K562 (cell line): Measurements from ENCODE around the gene WDCP. TPM values are rescaled to one million over a fixed set of nuclear protein-coding genes. Genes with fewer than 3 reads are reported as not detected.

Experiments
- ATAC-seq: fragments of 200-7000 bp; cut with Tn5 transposase; 3 replicates; pipeline ENCODE4 v1.9.1; 2020; ENCODE audit warnings: moderate library complexity
- BruUV-seq: library from RNA; stranded (reverse); fragments of 400-500 nt; replicated peaks from 2 replicates; lab custom pipeline; 2021; lab: Mats Ljungman, UMichigan
- CTCF ChIA-PET: fragments of 300-600 bp; formaldehyde crosslinking; extraction: SDS; loops from one replicate; lab custom pipeline; 2021; ENCODE audit warnings: low intra/inter-chr PET ratio; lab: Yijun Ruan, JAX
- POLR2A ChIA-PET: fragments of 300-600, 350-650 bp; sonication (Branson Sonifier 250); formaldehyde crosslinking; extraction: SDS; loops from one replicate; lab custom pipeline; 2021; ENCODE audit warnings: antibody characterized with exemption, inconsistent platforms; lab: Yijun Ruan, JAX
- DNase-seq, 4 experiments: peaks; one replicate each; pipeline versions ENCODE4 v3.0.0 to v3.0.0-alpha.2; 2011 to 2018; ENCODE audit warnings: low spot score in 3 of 4, mixed read lengths in 3 of 4; ENCODE audit errors: extremely low read depth in 1 of 4
- FAIRE-seq: peaks from 2 replicates; lab custom pipeline; 2011; peaks lifted over from hg19 to GRCh38; lab: Jason Lieb, UNC
- H2AFZ ChIP-seq: 2 replicates; pipeline ENCODE4 v1.6.0; 2011; ENCODE audit warnings: low read depth, low read length, control low read depth, inconsistent platforms
- H3K27ac ChIP-seq: fragments of 200-600 bp; 3 replicates; pipeline ENCODE4 v1.8.0; 2011; ENCODE audit warnings: low read depth, mild to moderate bottlenecking, control low read depth, inconsistent platforms, low read length, moderate library complexity, mixed read lengths; ENCODE audit errors: extremely low read depth
- H3K27me3 ChIP-seq, 2 experiments: fragments of 300-600 bp in 1 of 2; 2 replicates in 1 of 2; 3 replicates in 1 of 2; pipeline versions ENCODE4 v1.6.0 to v1.8.0; 2011; ENCODE audit warnings: inconsistent platforms in 2 of 2, low read length in 2 of 2, mild to moderate bottlenecking in 1 of 2, mixed read lengths in 1 of 2, moderate library complexity in 1 of 2; ENCODE audit not compliant: control insufficient read depth in 2 of 2, insufficient read depth in 2 of 2
- H3K36me3 ChIP-seq: fragments of 300-600 bp; 3 replicates; pipeline ENCODE4 v1.8.0; 2011; ENCODE audit warnings: mild to moderate bottlenecking, low read length, inconsistent platforms; ENCODE audit not compliant: control insufficient read depth, insufficient read depth
- H3K4me1 ChIP-seq, 2 experiments: fragments of 200-600 bp in 1 of 2; replicated peaks in 1 of 2; 2 replicates in 1 of 2; 3 replicates in 1 of 2; pipeline versions ENCODE4 v1.5.1 to v1.8.0; 2011; ENCODE audit warnings: inconsistent platforms in 2 of 2, low read length in 2 of 2, mild to moderate bottlenecking in 1 of 2, mixed read lengths in 1 of 2, moderate library complexity in 1 of 2; ENCODE audit not compliant: control insufficient read depth in 2 of 2, insufficient read depth in 2 of 2
- H3K4me2 ChIP-seq: 2 replicates; pipeline ENCODE4 v1.6.1; 2011; ENCODE audit warnings: low read length, control low read depth, inconsistent platforms, mixed read lengths; ENCODE audit not compliant: insufficient read depth
- H3K4me3 ChIP-seq: fragments of 200-600 bp; sonication (generic), shearing (Covaris generic); 2 replicates; pipeline ENCODE4 v1.5.1; 2016; ENCODE audit warnings: control low read depth, inconsistent platforms
- H3K79me2 ChIP-seq: fragments of 200-600 bp; 3 replicates; pipeline ENCODE4 v1.8.0; 2011; ENCODE audit warnings: low read length, inconsistent platforms; ENCODE audit not compliant: control insufficient read depth, insufficient read depth
- H3K9ac ChIP-seq, 2 experiments: 2 replicates each; pipeline versions ENCODE4 v1.6.0 to v1.6.1; 2011; ENCODE audit warnings: low read depth in 2 of 2, low read length in 2 of 2, control low read depth in 1 of 2, inconsistent platforms in 1 of 2, mild to moderate bottlenecking in 1 of 2, mixed read lengths in 1 of 2; ENCODE audit not compliant: insufficient read depth in 1 of 2
- H3K9me1 ChIP-seq: one replicate; pipeline ENCODE4 v1.6.0; 2011; ENCODE audit warnings: inconsistent platforms, mild to moderate bottlenecking, low read length, moderate library complexity; ENCODE audit not compliant: control insufficient read depth, insufficient read depth
- H3K9me3 ChIP-seq: replicated peaks from 2 replicates; pipeline ENCODE4 v1.5.1; 2011; ENCODE audit warnings: low read depth, low read length, inconsistent platforms; ENCODE audit not compliant: control insufficient read depth, insufficient read depth
- H4K20me1 ChIP-seq: replicated peaks from 2 replicates; pipeline ENCODE4 v1.6.1; 2011; ENCODE audit warnings: low read length, inconsistent platforms, mixed read lengths; ENCODE audit not compliant: control insufficient read depth, insufficient read depth
- ATF7 ChIP-seq: fragments of 450-650 bp; IDR thresholded peaks from 2 replicates; pipeline ENCODE4 v1.7.1; 2014; ENCODE audit warnings: mild to moderate bottlenecking, moderate library complexity
- CSDE1 ChIP-seq, 2 experiments: fragments of 450-650 bp; IDR thresholded peaks; 2 replicates each; pipeline ENCODE4 v1.6.1; 2016; ENCODE audit warnings: mild to moderate bottlenecking in 1 of 2
- DDX20 ChIP-seq: fragments of 450-650 bp; IDR thresholded peaks from 2 replicates; pipeline ENCODE4 v1.6.1; 2016; ENCODE audit warnings: missing genetic modification characterization, low read depth, mild to moderate bottlenecking, missing compliant biosample characterization, moderate library complexity
- EHMT2 ChIP-seq: fragments of 450-650 bp; IDR thresholded peaks from 2 replicates; pipeline ENCODE4 v1.6.1; 2018; ENCODE audit warnings: antibody characterized with exemption
- POLR3A ChIP-seq: IDR thresholded peaks from 2 replicates; pipeline ENCODE4 v1.6.1; 2011; ENCODE audit warnings: borderline replicate concordance, mild to moderate bottlenecking, moderate library complexity; ENCODE audit not compliant: insufficient read length, insufficient read depth; ENCODE audit errors: extremely low read depth
- PPARD ChIP-seq: fragments of 250-450 bp; sonication (Bioruptor Pico); IDR thresholded peaks from 2 replicates; pipeline ENCODE4 v1.8.0; 2022; ENCODE audit warnings: inconsistent platforms, mild to moderate bottlenecking, moderate library complexity
- SNIP1 ChIP-seq: fragments of 450-650 bp; IDR thresholded peaks from 2 replicates; pipeline ENCODE4 v1.7.1; 2017; ENCODE audit warnings: low read depth, mild to moderate bottlenecking
- YY1 ChIP-seq, 3 experiments: IDR thresholded peaks; 2 replicates each; pipeline ENCODE4 v1.6.1; 2011; ENCODE audit warnings: low read length in 2 of 3, mild to moderate bottlenecking in 2 of 3, moderate library complexity in 2 of 3, borderline replicate concordance in 1 of 3, control low read depth in 1 of 3, low read depth in 1 of 3; ENCODE audit not compliant: insufficient read depth in 3 of 3, insufficient replicate concordance in 2 of 3, control insufficient read depth in 1 of 3, insufficient read length in 1 of 3; ENCODE audit errors: extremely low read depth in 1 of 3
- ZNF277 ChIP-seq: fragments of 250-450 bp; sonication (Bioruptor Pico); IDR thresholded peaks from 2 replicates; pipeline ENCODE4 v1.8.0; 2022; ENCODE audit warnings: inconsistent platforms, mild to moderate bottlenecking, moderate library complexity, borderline replicate concordance
- WGBS: fragments of 100-300 bp; shearing (Covaris generic); methylation state at CpG from one replicate; pipeline ENCODE4 v1.1.6; 2016; ENCODE audit warnings: low coverage, mixed read lengths; ENCODE audit not compliant: insufficient coverage; ENCODE audit errors: missing lambda C conversion rate; 5-methylcytosine and 5-hydroxymethylcytosine counted together
- in situ Hi-C: fragments of 300-500 bp; cut with MboI; formaldehyde crosslinking; loops from 4 replicates; pipeline ENCODE4 v1.15.0; 2018; ENCODE audit warnings: inconsistent platforms, mixed read lengths
- intact Hi-C: fragments of 100-400 bp; cut with micrococcal nuclease; formaldehyde crosslinking; loops from 2 replicates; pipeline ENCODE4 v1.14.2; 2022
- polyA plus RNA-seq, 8 experiments: library from polyadenylated mRNA; depleted of rRNA in 4 of 8; stranded (reverse) in 5 of 8; unstranded in 3 of 8; fragments of >200 nt; fragmentation: Nextera tagmentation in 2 of 8; fragmentation: Illumina TruSeq in 1 of 8; extraction: Ambion mirVana in 2 of 8; extraction: Trizol in 1 of 8; gene quantifications; 2 replicates each; pipeline versions ENCODE4 v1.2.1 to v1.2.3, GENCODE V29; 2011 to 2014; ENCODE audit warnings: inconsistent platforms in 1 of 8, missing spikeins in 1 of 8
- total RNA-seq, 7 experiments: library from RNA; depleted of rRNA in 6 of 7; stranded (reverse); fragments of >200 nt in 6 of 7; fragmentation: Illumina TruSeq in 2 of 7; extraction: Trizol in 2 of 7; gene quantifications; 2 replicates each; pipeline versions ENCODE4 v1.2.1 to v1.2.3, GENCODE V29; 2011 to 2021; ENCODE audit warnings: low replicate concordance in 1 of 7

Gene WDCP
- total and polyA plus RNA-seq, 9 of the 15 experiments (the other 6 are each of a cell fraction or from before 2014, with no cell fraction given): 10.1 to 41.4 (median 21.8) TPM

DNA sequence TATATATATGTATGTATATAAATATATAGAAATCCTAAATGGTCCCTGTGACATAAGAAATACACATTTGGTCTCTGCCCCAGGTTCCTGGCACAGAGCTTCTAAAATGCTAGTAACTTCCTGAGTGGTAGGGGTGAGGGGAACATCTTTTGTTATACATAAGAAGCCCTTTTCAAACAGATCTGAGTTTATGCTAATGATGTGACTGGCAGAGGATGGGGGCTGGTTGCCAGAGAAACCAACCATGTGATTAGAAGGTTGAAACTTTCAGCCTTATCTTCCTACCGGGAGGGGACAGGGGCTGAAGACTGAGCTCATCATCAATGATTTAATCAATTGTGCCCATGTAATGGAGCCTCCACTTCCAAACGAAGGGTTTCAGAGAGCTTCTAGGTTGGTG is 21.0 kb downstream of the WDCP start:
- H3K9ac ChIP-seq: no peak overlapping the region
- TF ChIP-seq CSDE1 (IDR thresholded peaks at IDR 0.05): no peak
- no peak for TF ChIP-seq ATF7
- no peak for TF ChIP-seq PPARD (CRISPR knock-in tag)
- no peak for TF ChIP-seq POLR3A
- no peak for TF ChIP-seq YY1 (IDR thresholded peaks at IDR 0.05; ENCODE audit: borderline replicate concordance in 1 of 3, control insufficient read depth in 1 of 3, extremely low read depth in 1 of 3, insufficient read depth in 3 of 3, insufficient read length in 1 of 3, insufficient replicate concordance in 2 of 3, low read depth in 1 of 3, low read length in 2 of 3)
- no peak for TF ChIP-seq EHMT2
- no peak for TF ChIP-seq SNIP1
- TF ChIP-seq ZNF277 (CRISPR knock-in tag): no peak
- TF ChIP-seq DDX20 (tag): no peak
- WGBS: 44% methylated on average over 2 of the region's 2 CpGs
- H3K36me3 ChIP-seq: peaks cover 75% of the 10 kb centered on the region
- ChIA-PET POLR2A (interaction anchor here (0.7 to 1.2 kb wide), 3 partner anchors 10 to 26 kb away, joined by 3 to 4 read pairs (median 3); no protein-coding TSS in a partner anchor), CTCF (no interaction called here)
- no peak overlapping the region for H3K4me3 ChIP-seq
- H3K4me2 ChIP-seq: no peak overlapping the region
- peaks cover 3% of the 10 kb centered on the region for H3K9me1 ChIP-seq
- ATAC-seq: no peak
- H3K79me2 ChIP-seq: no peaks in the 10 kb centered on the region
- peak; percentile 29 for FAIRE-seq
- H3K4me1 ChIP-seq: peaks cover 0 to 19% of the 10 kb centered on the region in 2 experiments; a peak in 3 of 5 replicates
- no peak for DNase-seq
- intact Hi-C loops (loop anchor here (5.0 kb wide), 1 partner anchor 356 kb away; no protein-coding TSS in a partner anchor), in situ Hi-C loops (no loop called here)
- BruUV-seq: TSS peak; percentile 35
- H3K27ac ChIP-seq: no peak overlapping the region
- peaks cover 14% of the 10 kb centered on the region; the same call in 1 of the 2 replicates for H4K20me1 ChIP-seq
- no peak overlapping the region for H2AFZ ChIP-seq
- H3K27me3 ChIP-seq: no peaks in the 10 kb centered on the region
- no peaks in the 10 kb centered on the region for H3K9me3 ChIP-seq
